Measurements from ENCODE around the gene C6orf47. TPM values are rescaled to one million over a fixed set of nuclear protein-coding genes. Genes with fewer than 3 reads are reported as not detected.

Gene C6orf47
- total RNA-seq, 1 experiment from 2014 or later, result 17.8 TPM

- H3K9me3 ChIP-seq (ENCODE audit: insufficient read depth, low read depth), result no peaks in the 10 kb centered on the region
- peaks cover 34% of the 10 kb centered on the region for H3K36me3 ChIP-seq (ENCODE audit: low read depth)
- no peaks in the 10 kb centered on the region for H3K27me3 ChIP-seq (ENCODE audit: insufficient read depth, low read depth)
- H3K27ac ChIP-seq, result no peak overlapping the region
- no peak overlapping the region for H2AFZ ChIP-seq
- H4K20me1 ChIP-seq (ENCODE audit: insufficient read depth), result 0 out of 2 replicates have a peak, but pooled peaks cover 3% of the 10 kb centered on the region
- POLR2A ChIA-PET (ENCODE audit: unreplicated experiment), result no interaction called here
- no TSS peak for BruUV-seq (replicated peaks)
- no peaks in the 10 kb centered on the region for H3K9me2 ChIP-seq (ENCODE audit: insufficient read depth)
- no peak for DNase-seq
- H3K4me2 ChIP-seq, result no peak overlapping the region
- TF ChIP-seq EZH2 (IDR thresholded peaks at IDR 0.05; ENCODE audit: low read depth) (no peak), CTCF (conservative IDR thresholded peaks at IDR 0.05) (no peak)
- no peaks in the 10 kb centered on the region for H3K4me1 ChIP-seq (replicated peaks; ENCODE audit: insufficient read depth)
- H3K79me2 ChIP-seq (ENCODE audit: low read depth), result no peaks in the 10 kb centered on the region
- CTCF ChIA-PET, result no interaction called here
- no peak overlapping the region for H3K4me3 ChIP-seq
- intact Hi-C loops (cut with micrococcal nuclease; ENCODE audit: unreplicated experiment), result no loop called here
- H3F3A ChIP-seq (ENCODE audit: insufficient read depth, low read depth), result peaks cover 50% of the 10 kb centered on the region
Measured at GRCh38 chr6:31631209-31631608, 29.4 kb downstream of the C6orf47 start.

GRCh38 chr6:31630177-31630934 lies 30.2 kb downstream of the C6orf47 start:
- intact Hi-C loops (cut with micrococcal nuclease; ENCODE audit: unreplicated experiment), result no loop called here
- H3K36me3 ChIP-seq (ENCODE audit: low read depth), result peaks cover 42% of the 10 kb centered on the region

GRCh38 chr6:31629014-31629413 lies 31.6 kb downstream of the C6orf47 start:
- POLR2A ChIA-PET (ENCODE audit: unreplicated experiment), result no interaction called here
- CTCF ChIA-PET, result no interaction called here
- no peaks in the 10 kb centered on the region for H3K9me3 ChIP-seq (ENCODE audit: insufficient read depth, low read depth)
- DNase-seq, result no peak
- H3K27ac ChIP-seq, result no peak overlapping the region
- H3F3A ChIP-seq (ENCODE audit: insufficient read depth, low read depth), result peaks cover 39% of the 10 kb centered on the region
- no peak overlapping the region for H2AFZ ChIP-seq
- TF ChIP-seq CTCF (conservative IDR thresholded peaks at IDR 0.05) (no peak), EZH2 (IDR thresholded peaks at IDR 0.05; ENCODE audit: low read depth) (no peak)
- peaks cover 5% of the 10 kb centered on the region; the same call in 1 of the 2 replicates for H4K20me1 ChIP-seq (ENCODE audit: insufficient read depth)
- H3K79me2 ChIP-seq (ENCODE audit: low read depth), result peaks cover 17% of the 10 kb centered on the region
- H3K4me1 ChIP-seq (replicated peaks; ENCODE audit: insufficient read depth), result no peaks in the 10 kb centered on the region
- H3K9me2 ChIP-seq (ENCODE audit: insufficient read depth), result no peaks in the 10 kb centered on the region
- no peaks in the 10 kb centered on the region for H3K27me3 ChIP-seq (ENCODE audit: insufficient read depth, low read depth)
- intact Hi-C loops (cut with micrococcal nuclease; ENCODE audit: unreplicated experiment), result no loop called here
- no TSS peak for BruUV-seq (replicated peaks)
- H3K4me2 ChIP-seq, result no peak overlapping the region
- H3K36me3 ChIP-seq (ENCODE audit: low read depth), result peaks cover 53% of the 10 kb centered on the region
- no peak overlapping the region for H3K4me3 ChIP-seq

More at GRCh38 chr6:31630177-31630934, 30.2 kb downstream of the C6orf47 start:
- Histone ChIP-seq H3K9me2 (ENCODE audit: insufficient read depth) (no peaks in the 10 kb centered on the region), H3K4me2 (no peak overlapping the region), H3K4me3 (no peak overlapping the region), H3F3A (ENCODE audit: insufficient read depth, low read depth) (peaks cover 45% of the 10 kb centered on the region), H4K20me1 (ENCODE audit: insufficient read depth) (peaks cover 3% of the 10 kb centered on the region; the same call in 1 of the 2 replicates), H3K9me3 (ENCODE audit: insufficient read depth, low read depth) (no peaks in the 10 kb centered on the region), H3K27ac (no peak overlapping the region), H3K4me1 (replicated peaks; ENCODE audit: insufficient read depth) (no peaks in the 10 kb centered on the region), H2AFZ (no peak overlapping the region), H3K27me3 (ENCODE audit: insufficient read depth, low read depth) (no peaks in the 10 kb centered on the region), H3K79me2 (ENCODE audit: low read depth) (0 out of 2 replicates have a peak, but pooled peaks cover 5% of the 10 kb centered on the region)
- ChIA-PET POLR2A (ENCODE audit: unreplicated experiment) (interaction anchor here (0.7 kb wide), 1 partner anchor 291 kb away, joined by 6 read pairs; no protein-coding TSS in a partner anchor), CTCF (no interaction called here)
- no TSS peak for BruUV-seq (replicated peaks)
- DNase-seq, result no peak
- TF ChIP-seq CTCF (conservative IDR thresholded peaks at IDR 0.05) (no peak), EZH2 (IDR thresholded peaks at IDR 0.05; ENCODE audit: low read depth) (no peak)
